GM12891 (cell line): ENCODE measurements around the gene RIPK3. TPM values are rescaled to one million over a fixed set of nuclear protein-coding genes. Genes with fewer than 3 reads are reported as not detected.
"Not testable (repeated sequence)": the region's sequence is repeated elsewhere in the genome, so short reads cannot be mapped to it uniquely, and the experiment has no call there.

Source experiments
- DNase-seq: peaks from one replicate; pipeline ENCODE4 v3.0.0; 2011; ENCODE audit warnings: low spot score; ENCODE audit not compliant: insufficient read length
- FAIRE-seq: peaks from 2 replicates; lab custom pipeline; 2011; peaks lifted over from hg19 to GRCh38; lab: Jason Lieb, UNC
- PAX5 ChIP-seq: IDR thresholded peaks from 2 replicates; pipeline ENCODE4 v1.6.1; 2011; ENCODE audit warnings: low read length, moderate library complexity, mild to moderate bottlenecking; ENCODE audit not compliant: insufficient read depth, severe bottlenecking
- POLR2A ChIP-seq: IDR thresholded peaks from 2 replicates; pipeline ENCODE4 v1.6.1; 2011; ENCODE audit warnings: low read depth, low read length, control low read depth
- POLR2AphosphoS5 ChIP-seq: IDR thresholded peaks from 2 replicates; pipeline ENCODE4 v1.6.1; 2011; ENCODE audit warnings: low read depth, low read length, control low read depth
- POU2F2 ChIP-seq: IDR thresholded peaks from 2 replicates; pipeline ENCODE4 v1.6.1; 2011; ENCODE audit warnings: low read depth, mild to moderate bottlenecking, control low read depth, low read length, moderate library complexity
- SPI1 ChIP-seq: IDR thresholded peaks from 2 replicates; pipeline ENCODE4 v1.6.1; 2011; ENCODE audit warnings: low read depth, low read length, control low read depth
- TAF1 ChIP-seq: IDR thresholded peaks from 2 replicates; pipeline ENCODE4 v1.6.1; 2011; ENCODE audit warnings: low read depth, low read length, control low read depth
- polyA plus RNA-seq: library from polyadenylated mRNA; unstranded; fragments of >200 nt; gene quantifications from one replicate; pipeline ENCODE4 v1.2.1, GENCODE V29; 2012; ENCODE audit warnings: low read depth, missing spikeins, inconsistent platforms; ENCODE audit not compliant: missing spikeins

Gene RIPK3
- 4.7 TPM for polyA plus RNA-seq

- peak; percentile 94 for FAIRE-seq
- TF ChIP-seq POU2F2 (no peak), POLR2A (peak; percentile 36; the same call in 1 of the 2 replicates), PAX5 (no peak), TAF1 (no peak), SPI1 (no peak), POLR2AphosphoS5 (no peak)
- peak; percentile 71 for DNase-seq
Observed at GRCh38 chr14:24339284-24340151, at the start of gene RIPK3. Gene RIPK3, minus strand, starts transcription at chr14:24339991. Its CDS starts 165 bp downstream, at chr14:24339826.

- TF ChIP-seq POLR2A (no peak), POLR2AphosphoS5 (no peak), POU2F2 (no peak), SPI1 (no peak), TAF1 (no peak), PAX5 (no peak)
- no peak for DNase-seq
- FAIRE-seq = no peak
Observed at GRCh38 chr14:24389226-24389848, 49.5 kb upstream of the RIPK3 start.

GRCh38 chr14:24388474-24389179 lies 48.8 kb upstream of the RIPK3 start:
- FAIRE-seq (no peak), DNase-seq (no peak)
- no peak for TF ChIP-seq PAX5
- no peak for TF ChIP-seq POLR2A
- TF ChIP-seq POLR2AphosphoS5 = no peak
- TF ChIP-seq SPI1 = no peak
- no peak for TF ChIP-seq TAF1
- TF ChIP-seq POU2F2 = no peak

- not testable (repeated sequence) for FAIRE-seq, DNase-seq
Observed at GRCh38 chr14:24387579-24387978, 47.8 kb upstream of the RIPK3 start.

- DNase-seq (no peak), FAIRE-seq (no peak)
- TF ChIP-seq SPI1 (no peak), PAX5 (no peak), TAF1 (no peak), POLR2AphosphoS5 (no peak), POLR2A (no peak), POU2F2 (no peak)
Observed at GRCh38 chr14:24387009-24387345, 47.2 kb upstream of the RIPK3 start.

- TF ChIP-seq SPI1 (no peak), POLR2A (no peak), TAF1 (no peak), PAX5 (no peak), POLR2AphosphoS5 (no peak), POU2F2 (no peak)
- DNase-seq (no peak), FAIRE-seq (no peak)
Observed at GRCh38 chr14:24385524-24385923, 45.7 kb upstream of the RIPK3 start.

GRCh38 chr14:24384169-24384568 lies 44.4 kb upstream of the RIPK3 start:
- no peak for TF ChIP-seq PAX5
- no peak for TF ChIP-seq POLR2AphosphoS5
- no peak for TF ChIP-seq POLR2A
- no peak for TF ChIP-seq POU2F2
- TF ChIP-seq SPI1 = no peak
- TF ChIP-seq TAF1 = no peak
- FAIRE-seq (no peak), DNase-seq (no peak)

GRCh38 chr14:24382064-24382371 lies 42.2 kb upstream of the RIPK3 start:
- no peak for FAIRE-seq

DNA sequence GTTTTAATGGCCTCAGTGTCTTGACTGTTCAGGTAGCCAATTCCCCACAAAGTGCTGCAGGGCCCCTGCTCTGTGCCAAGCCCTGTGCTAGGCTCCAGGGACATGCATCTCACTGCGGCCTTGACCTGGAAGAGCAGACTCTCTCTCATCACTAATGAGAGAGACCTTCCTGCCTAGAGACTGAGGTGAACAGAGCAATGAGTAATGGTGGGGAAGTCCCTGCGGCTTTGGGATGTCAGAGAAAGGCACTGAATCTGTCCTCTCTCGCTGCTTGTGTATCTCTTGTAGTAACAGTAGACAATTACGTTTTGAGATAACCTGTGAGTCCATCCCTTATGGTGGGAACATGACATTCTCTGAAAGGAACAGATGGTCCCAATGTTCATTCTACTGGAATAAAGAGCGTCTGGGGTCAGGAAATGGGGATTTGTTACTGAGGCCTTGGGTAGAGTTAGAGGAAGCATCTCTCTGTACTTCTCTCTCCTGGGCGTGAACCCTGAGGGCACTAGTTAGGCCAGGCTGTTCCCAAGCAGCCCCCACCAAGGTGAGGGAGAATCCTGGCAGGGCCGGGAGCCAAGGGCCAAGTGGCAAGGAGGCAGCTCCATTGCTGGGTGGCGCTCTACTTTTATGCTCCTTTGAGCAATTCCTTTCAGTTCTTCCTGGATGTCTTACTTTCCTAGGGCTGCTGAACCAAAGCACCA lies 41.7 kb upstream of the RIPK3 start:
- FAIRE-seq = no peak
- no peak for TF ChIP-seq POLR2A
- TF ChIP-seq TAF1 = no peak
- TF ChIP-seq SPI1 = no peak
- TF ChIP-seq POLR2AphosphoS5 = no peak
- TF ChIP-seq POU2F2 = no peak
- no peak for TF ChIP-seq PAX5
- no peak for DNase-seq

More at GRCh38 chr14:24382064-24382371, 42.2 kb upstream of the RIPK3 start:
- no peak for DNase-seq
- TF ChIP-seq PAX5 (no peak), TAF1 (no peak)

GRCh38 chr14:24379907-24380730 lies 40.3 kb upstream of the RIPK3 start:
- no peak for DNase-seq
- FAIRE-seq = no peak
- TF ChIP-seq POLR2AphosphoS5 (no peak), TAF1 (no peak), POU2F2 (no peak), PAX5 (no peak), POLR2A (no peak), SPI1 (no peak)
